GM23248 (cell line): ENCODE measurements around the gene NRDE2. TPM values are rescaled to one million over a fixed set of nuclear protein-coding genes. Genes with fewer than 3 reads are reported as not detected.

ENCODE experiments used
- DNase-seq: peaks from one replicate; pipeline ENCODE4 v3.0.0-alpha.2; 2015
- H2AFZ ChIP-seq: fragments of 200-600 bp; sonication (generic); 2 replicates; pipeline ENCODE4 v1.6.1; 2016; ENCODE audit warnings: antibody characterized with exemption
- H3F3A ChIP-seq: fragments of 200-600 bp; sonication (generic); 2 replicates; pipeline ENCODE4 v1.6.1; 2016; ENCODE audit warnings: mild to moderate bottlenecking, antibody characterized with exemption, mixed run types; ENCODE audit not compliant: insufficient read depth
- H3K27ac ChIP-seq: fragments of 200-600 bp; sonication (generic); 2 replicates; pipeline ENCODE4 v1.5.1; 2016; ENCODE audit warnings: mild to moderate bottlenecking
- H3K27me3 ChIP-seq: fragments of 200-600 bp; sonication (generic); replicated peaks from 2 replicates; pipeline ENCODE4 v1.6.1; 2016; ENCODE audit warnings: mild to moderate bottlenecking; ENCODE audit not compliant: insufficient read depth
- H3K36me3 ChIP-seq: fragments of 200-600 bp; sonication (generic); 2 replicates; pipeline ENCODE4 v1.6.1; 2016; ENCODE audit warnings: low read depth, mild to moderate bottlenecking
- H3K4me1 ChIP-seq: fragments of 200-600 bp; sonication (generic); 2 replicates; pipeline ENCODE4 v1.6.1; 2016; ENCODE audit warnings: mild to moderate bottlenecking; ENCODE audit not compliant: insufficient read depth
- H3K4me2 ChIP-seq: fragments of 200-600 bp; sonication (generic); one replicate; pipeline ENCODE4 v1.6.1; 2016; ENCODE audit warnings: mild to moderate bottlenecking; ENCODE audit not compliant: unreplicated experiment
- H3K4me3 ChIP-seq: fragments of 200-600 bp; sonication (generic); 2 replicates; pipeline ENCODE4 v1.5.1; 2016; ENCODE audit warnings: mild to moderate bottlenecking
- H3K79me2 ChIP-seq: fragments of 200-600 bp; sonication (generic); 2 replicates; pipeline ENCODE4 v1.6.1; 2016; ENCODE audit warnings: mild to moderate bottlenecking; ENCODE audit not compliant: insufficient read depth
- H3K9ac ChIP-seq: fragments of 200-600 bp; sonication (generic); 2 replicates; pipeline ENCODE4 v1.6.1; 2016; ENCODE audit warnings: mild to moderate bottlenecking
- H3K9me2 ChIP-seq: fragments of 200-600 bp; sonication (generic); 2 replicates; pipeline ENCODE4 v1.6.1; 2016; ENCODE audit warnings: mixed run types, mild to moderate bottlenecking, moderate library complexity; ENCODE audit not compliant: insufficient read depth
- H3K9me3 ChIP-seq: fragments of 200-600 bp; sonication (generic); one replicate; pipeline ENCODE4 v1.6.1; 2017; ENCODE audit warnings: low read depth
- H4K20me1 ChIP-seq: fragments of 200-600 bp; sonication (generic); 2 replicates; pipeline ENCODE4 v1.6.0; 2016; ENCODE audit not compliant: insufficient read depth
- EZH2 ChIP-seq: fragments of 200-600 bp; sonication (generic); IDR thresholded peaks from 2 replicates; pipeline ENCODE4 v1.6.1; 2018; ENCODE audit warnings: antibody characterized with exemption, mild to moderate bottlenecking; ENCODE audit not compliant: insufficient read depth, poor library complexity, severe bottlenecking
- EZH2phosphoT487 ChIP-seq: fragments of 200-600 bp; sonication (generic); IDR thresholded peaks from 2 replicates; pipeline ENCODE4 v1.6.1; 2018; ENCODE audit warnings: antibody characterized with exemption, moderate library complexity, mild to moderate bottlenecking, low read depth; ENCODE audit not compliant: insufficient read depth
- WGBS, 2 experiments: methylation state at CpG; one replicate each; pipeline ENCODE4 v1.1.6; 2015 to 2017; ENCODE audit warnings: low lambda C conversion rate in 2 of 2, low coverage in 1 of 2; ENCODE audit errors: missing lambda C conversion rate in 2 of 2; 5-methylcytosine and 5-hydroxymethylcytosine counted together
- in situ Hi-C: fragments of 300-500 bp; cut with MboI; formaldehyde crosslinking; loops from 2 replicates; pipeline ENCODE4 v1.15.0; 2020
- polyA plus RNA-seq: library from polyadenylated mRNA; unstranded; fragments of >200 nt; fragmentation: Nextera tagmentation; extraction: Ambion mirVana; gene quantifications from 2 replicates; pipeline ENCODE4 v1.2.1, GENCODE V29; 2016
- total RNA-seq: library from RNA; depleted of rRNA; stranded (reverse); fragments of >200 nt; shearing (Covaris generic); gene quantifications from 2 replicates; pipeline ENCODE4 v1.2.3, GENCODE V29; 2014

The NRDE2 gene
- total and polyA plus RNA-seq, 2 experiments from 2014 or later: 9.4 to 10.2 TPM

- no peaks in the 10 kb centered on the region for H4K20me1 ChIP-seq
- no peak for DNase-seq
- no peaks in the 10 kb centered on the region for H3K27me3 ChIP-seq
- no peak overlapping the region for H3K27ac ChIP-seq
- WGBS, 2 experiments: 95 to 96% methylated on average over 9 of the region's 9 CpGs
- no peak overlapping the region for H2AFZ ChIP-seq
- no peaks in the 10 kb centered on the region for H3K4me1 ChIP-seq
- H3K4me3 ChIP-seq: no peak overlapping the region
- H3F3A ChIP-seq: peaks cover 4% of the 10 kb centered on the region; the same call in 1 of the 2 replicates
- H3K36me3 ChIP-seq: peaks cover 69% of the 10 kb centered on the region
- no peak for TF ChIP-seq EZH2
- no peak for TF ChIP-seq EZH2phosphoT487
- no peak overlapping the region for H3K9ac ChIP-seq
- no peaks in the 10 kb centered on the region for H3K9me3 ChIP-seq
- H3K4me2 ChIP-seq: no peak overlapping the region
- no peaks in the 10 kb centered on the region for H3K9me2 ChIP-seq
- in situ Hi-C loops: no loop called here
- peaks cover 12% of the 10 kb centered on the region; the same call in 1 of the 2 replicates for H3K79me2 ChIP-seq
These were observed 65.1 kb downstream of the NRDE2 start for GRCh38 chr14:90266441-90267154.

GRCh38 chr14:90263748-90264449 is 67.8 kb downstream of the NRDE2 start:
- H3K9me2 ChIP-seq: no peaks in the 10 kb centered on the region
- in situ Hi-C loops: no loop called here
- H3K36me3 ChIP-seq: peaks cover 65% of the 10 kb centered on the region
- no peaks in the 10 kb centered on the region for H4K20me1 ChIP-seq
- H3K27ac ChIP-seq: no peak overlapping the region
- H3K4me2 ChIP-seq: no peak overlapping the region
- H3K4me3 ChIP-seq: no peak overlapping the region
- no peak overlapping the region for H3K9ac ChIP-seq
- 78 to 79% methylated on average over 8 of the region's 8 CpGs for WGBS, 2 experiments
- no peaks in the 10 kb centered on the region for H3K9me3 ChIP-seq
- H3K4me1 ChIP-seq: no peaks in the 10 kb centered on the region
- H3F3A ChIP-seq: no peaks in the 10 kb centered on the region
- TF ChIP-seq EZH2 (no peak), EZH2phosphoT487 (no peak)
- H3K79me2 ChIP-seq: peaks cover 29% of the 10 kb centered on the region
- no peak overlapping the region for H2AFZ ChIP-seq
- no peaks in the 10 kb centered on the region for H3K27me3 ChIP-seq
- no peak for DNase-seq

GRCh38 chr14:90256354-90257131 is 75.2 kb downstream of the NRDE2 start, which contains the start of gene PSMC1:
PSMC1 (plus strand) TSS chr14:90256553; CDS start chr14:90256598, 45 bp downstream.
- no peaks in the 10 kb centered on the region for H3K9me3 ChIP-seq
- peak within 1 kb of the TSS; percentile 97 for H3K9ac ChIP-seq
- peaks cover 13% of the 10 kb centered on the region; the same call in 1 of the 2 replicates for H3K4me1 ChIP-seq
- peak within 1 kb of the TSS; percentile 70 for H3K27ac ChIP-seq
- in situ Hi-C loops: no loop called here
- H3K27me3 ChIP-seq: no peaks in the 10 kb centered on the region
- peaks cover 19% of the 10 kb centered on the region for H3K36me3 ChIP-seq
- TF ChIP-seq EZH2phosphoT487: no peak
- no peak for TF ChIP-seq EZH2
- H3K4me3 ChIP-seq: peak within 1 kb of the TSS; percentile 93
- H2AFZ ChIP-seq: peak within 1 kb of the TSS; percentile 97
- DNase-seq: peak; percentile 97
- H3K79me2 ChIP-seq: peaks cover 49% of the 10 kb centered on the region
- peak within 1 kb of the TSS; percentile 83 for H3K4me2 ChIP-seq
- H3K9me2 ChIP-seq: no peaks in the 10 kb centered on the region
- no peaks in the 10 kb centered on the region for H3F3A ChIP-seq
- 0 to 2% methylated on average over 43 to 54 of the region's 55 CpGs for WGBS, 2 experiments
- H4K20me1 ChIP-seq: no peaks in the 10 kb centered on the region

GRCh38 chr14:90255871-90256270 is 75.9 kb downstream of the NRDE2 start:
- 50 to 59% methylated on average over 1 of the region's 1 CpG for WGBS, 2 experiments
- Histone ChIP-seq H3K27ac (peak overlapping the region; percentile 70), H3K27me3 (no peaks in the 10 kb centered on the region), H3K79me2 (peaks cover 49% of the 10 kb centered on the region), H3F3A (no peaks in the 10 kb centered on the region), H3K4me1 (peaks cover 13% of the 10 kb centered on the region; the same call in 1 of the 2 replicates), H3K9ac (peak overlapping the region; percentile 97), H3K4me2 (peak overlapping the region; percentile 83), H3K9me2 (no peaks in the 10 kb centered on the region), H3K9me3 (no peaks in the 10 kb centered on the region), H3K4me3 (peak overlapping the region; percentile 93), H3K36me3 (peaks cover 13% of the 10 kb centered on the region), H2AFZ (peak overlapping the region; percentile 97), H4K20me1 (no peaks in the 10 kb centered on the region)
- DNase-seq: no peak
- in situ Hi-C loops: no loop called here
- TF ChIP-seq EZH2: no peak
- TF ChIP-seq EZH2phosphoT487: no peak
